Endothelial cell of umbilical vein (primary cell): Measurements from ENCODE around the gene GLRB. TPM values are rescaled to one million over a fixed set of nuclear protein-coding genes. Genes with fewer than 3 reads are reported as not detected.

Experiments
- BruUV-seq: library from RNA; stranded (reverse); fragments of 400-500 nt; replicated peaks from 2 replicates; lab custom pipeline; 2021; lab: Mats Ljungman, UMichigan
- CTCF ChIA-PET: fragments of 300-600, 350-600 bp; sonication (Branson Sonifier 250); formaldehyde crosslinking; loops from one replicate; lab custom pipeline; 2021; ENCODE audit warnings: antibody characterized with exemption, inconsistent platforms; lab: Charles Lee
- POLR2A ChIA-PET: fragments of 300-600, 350-600 bp; sonication (Branson Sonifier 250); formaldehyde crosslinking; loops from one replicate; lab custom pipeline; 2021; ENCODE audit warnings: antibody characterized with exemption, inconsistent platforms; lab: Charles Lee
- DNase-seq: peaks from one replicate; pipeline ENCODE4 v3.0.0-alpha.2; 2011; ENCODE audit warnings: low read depth, low spot score
- FAIRE-seq: peaks from 2 replicates; lab custom pipeline; 2011; peaks lifted over from hg19 to GRCh38; lab: Jason Lieb, UNC
- H2AFZ ChIP-seq: 2 replicates; pipeline ENCODE4 v1.6.0; 2012; ENCODE audit warnings: low read depth, low read length, control low read depth, inconsistent platforms
- H3K27ac ChIP-seq: 2 replicates; pipeline ENCODE4 v1.5.1; 2011; ENCODE audit warnings: low read depth, mild to moderate bottlenecking, control low read depth, low read length, moderate library complexity; ENCODE audit not compliant: insufficient read depth
- H3K27me3 ChIP-seq, 2 experiments: 2 replicates each; pipeline versions ENCODE4 v1.6.0 to v1.6.1; 2011; ENCODE audit warnings: low read length in 2 of 2, mixed read lengths in 1 of 2; ENCODE audit not compliant: control insufficient read depth in 2 of 2, insufficient read depth in 2 of 2
- H3K36me3 ChIP-seq, 2 experiments: 2 replicates in 1 of 2; 3 replicates in 1 of 2; pipeline ENCODE4 v1.5.1; 2011; ENCODE audit warnings: low read length in 2 of 2, mild to moderate bottlenecking in 1 of 2, moderate library complexity in 1 of 2; ENCODE audit not compliant: control insufficient read depth in 2 of 2, insufficient read depth in 2 of 2; ENCODE audit errors: extremely low read depth in 1 of 2
- H3K4me1 ChIP-seq: 3 replicates; pipeline ENCODE4 v1.5.1; 2011; ENCODE audit warnings: mild to moderate bottlenecking, low read length; ENCODE audit not compliant: control insufficient read depth, insufficient read depth; ENCODE audit errors: extremely low read depth
- H3K4me2 ChIP-seq: 2 replicates; pipeline ENCODE4 v1.6.1; 2011; ENCODE audit warnings: low read length, control low read depth, mixed read lengths; ENCODE audit not compliant: insufficient read depth
- H3K4me3 ChIP-seq, 3 experiments: fragments of 200-600 bp in 1 of 3; sonication (generic), shearing (Covaris generic) in 1 of 3; replicated peaks in 1 of 3; 2 replicates each; pipeline ENCODE4 v1.5.1; 2011 to 2016; ENCODE audit warnings: control low read depth in 3 of 3, low read length in 3 of 3, mild to moderate bottlenecking in 2 of 3, inconsistent platforms in 1 of 3, low read depth in 1 of 3, moderate library complexity in 1 of 3; ENCODE audit not compliant: insufficient read depth in 1 of 3
- H3K79me2 ChIP-seq: 2 replicates; pipeline ENCODE4 v1.6.0; 2012; ENCODE audit warnings: low read length, inconsistent platforms; ENCODE audit not compliant: control insufficient read depth, insufficient read depth
- H3K9ac ChIP-seq: replicated peaks from 2 replicates; pipeline ENCODE3; 2011; ENCODE audit warnings: low read length, control low read depth; ENCODE audit not compliant: insufficient read depth; ENCODE audit errors: extremely low read depth
- H3K9me1 ChIP-seq: replicated peaks from 3 replicates; pipeline ENCODE4 v1.6.0; 2011; ENCODE audit warnings: mild to moderate bottlenecking, low read length; ENCODE audit not compliant: control insufficient read depth, insufficient read depth; ENCODE audit errors: extremely low read depth
- H3K9me3 ChIP-seq: replicated peaks from 2 replicates; pipeline ENCODE4 v1.5.1; 2012; ENCODE audit warnings: low read length, inconsistent platforms; ENCODE audit not compliant: control insufficient read depth, insufficient read depth
- H4K20me1 ChIP-seq: replicated peaks from 2 replicates; pipeline ENCODE3; 2011; ENCODE audit warnings: mild to moderate bottlenecking, low read length; ENCODE audit not compliant: control insufficient read depth, insufficient read depth; ENCODE audit errors: extremely low read depth
- EZH2 ChIP-seq: IDR thresholded peaks from 2 replicates; pipeline ENCODE4 v1.6.1; 2012; ENCODE audit warnings: borderline replicate concordance, low read depth, mild to moderate bottlenecking, moderate library complexity, low read length, inconsistent platforms; ENCODE audit not compliant: severe bottlenecking
- FOS ChIP-seq: IDR thresholded peaks from 2 replicates; pipeline ENCODE4 v1.6.1; 2011; ENCODE audit warnings: mild to moderate bottlenecking, low read length, moderate library complexity, borderline replicate concordance; ENCODE audit not compliant: insufficient read depth
- GATA2 ChIP-seq: IDR thresholded peaks from 2 replicates; pipeline ENCODE4 v1.7.0; 2011; ENCODE audit warnings: low read depth, mild to moderate bottlenecking, moderate library complexity, mixed read lengths, low read length; ENCODE audit not compliant: insufficient read length, insufficient read depth
- JUN ChIP-seq: IDR thresholded peaks from 2 replicates; pipeline ENCODE4 v1.6.1; 2011; ENCODE audit warnings: borderline replicate concordance, low read depth; ENCODE audit not compliant: insufficient read length, insufficient read depth
- MAX ChIP-seq: IDR thresholded peaks from 2 replicates; pipeline ENCODE4 v1.6.1; 2011; ENCODE audit not compliant: insufficient read depth, insufficient read length
- MYC ChIP-seq: IDR thresholded peaks from one replicate; pipeline ENCODE4 v1.6.1; 2011; ENCODE audit warnings: mild to moderate bottlenecking, low read depth, low read length
- POLR2A ChIP-seq: IDR thresholded peaks from 2 replicates; pipeline ENCODE4 v1.6.1; 2012; ENCODE audit warnings: low read depth, mild to moderate bottlenecking, control low read depth, low read length
- POLR2AphosphoS5 ChIP-seq: IDR thresholded peaks from 2 replicates; pipeline ENCODE4 v1.6.1; 2012; ENCODE audit warnings: low read depth, mild to moderate bottlenecking, control low read depth, low read length, moderate library complexity; ENCODE audit not compliant: insufficient read depth
- dilution Hi-C: fragments of 300-500 bp; cut with MboI; formaldehyde crosslinking; loops from one replicate; pipeline ENCODE4 v1.15.0; 2019; ENCODE audit warnings: low sequenced_read_pairs; ENCODE audit not compliant: extremely low pct_ligation_motif_present
- intact Hi-C: fragments of 100-400 bp; cut with micrococcal nuclease; formaldehyde crosslinking; loops from one replicate; pipeline ENCODE4 v1.10.0; 2022
- polyA plus RNA-seq, 4 experiments: library from polyadenylated mRNA; depleted of rRNA in 3 of 4; stranded (reverse) in 3 of 4; unstranded in 1 of 4; fragments of >200 nt; gene quantifications; 2 replicates each; pipeline versions ENCODE4 v1.2.1 to v1.2.3, GENCODE V29; 2011 to 2012; ENCODE audit warnings: missing spikeins in 1 of 4
- total RNA-seq: library from RNA; stranded (reverse); gene quantifications from 2 replicates; pipeline ENCODE4 v1.2.3, GENCODE V29; 2021
- TF ChIP-seq, protein P1 (sequence below), 2 donors: IDR thresholded peaks; 1 replicate in 1 of 2; 2 replicates in 1 of 2; pipeline ENCODE4 v1.5.1; 2011; ENCODE audit warnings: low read length in 2 of 2, mild to moderate bottlenecking in 2 of 2, moderate library complexity in 2 of 2, control low read depth in 1 of 2, inconsistent platforms in 1 of 2, low read depth in 1 of 2; ENCODE audit not compliant: insufficient read depth in 1 of 2; ENCODE audit errors: extremely low read depth in 1 of 2

The GLRB gene
- total and polyA plus RNA-seq, 2 donors (not counting 3 experiments of a cell fraction or from before 2014, with no cell fraction given), result 3.8 to 5.7 TPM

DNA sequence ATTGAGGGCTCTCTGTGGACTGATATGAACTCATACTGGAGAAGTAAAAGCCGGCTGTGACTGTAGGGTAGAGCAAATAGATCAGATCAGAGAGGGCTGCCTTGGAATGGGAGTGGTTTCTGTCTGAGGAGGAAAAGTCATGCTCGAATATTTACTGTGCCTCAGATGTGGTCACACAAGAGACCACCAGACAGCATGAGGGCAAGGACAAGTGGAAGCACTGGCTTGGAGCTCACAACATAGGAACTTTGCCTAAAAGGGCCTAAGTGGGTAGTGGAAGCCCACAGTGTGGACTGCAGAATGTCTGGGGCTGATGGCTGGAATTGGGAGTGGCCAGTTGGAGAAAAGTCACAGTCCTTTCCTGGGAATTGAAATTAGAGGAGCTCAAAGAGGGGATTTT is 19.8 kb downstream of the GLRB start:
- Histone ChIP-seq H2AFZ (no peak overlapping the region), H3K27me3 (no peaks in the 10 kb centered on the region), H3K9me1 (no peaks in the 10 kb centered on the region), H3K4me2 (no peak overlapping the region), H3K9ac (no peak overlapping the region), H3K27ac (no peak overlapping the region), H4K20me1 (no peaks in the 10 kb centered on the region), H3K36me3 (no peaks in the 10 kb centered on the region), H3K4me3 (no peak overlapping the region), H3K9me3 (no peaks in the 10 kb centered on the region), H3K4me1 (no peaks in the 10 kb centered on the region), H3K79me2 (no peaks in the 10 kb centered on the region)
- TF ChIP-seq POLR2AphosphoS5, result no peak
- no peak for TF ChIP-seq GATA2
- no peak for TF ChIP-seq POLR2A
- no peak for TF ChIP-seq MAX
- TF ChIP-seq, protein P1, sequence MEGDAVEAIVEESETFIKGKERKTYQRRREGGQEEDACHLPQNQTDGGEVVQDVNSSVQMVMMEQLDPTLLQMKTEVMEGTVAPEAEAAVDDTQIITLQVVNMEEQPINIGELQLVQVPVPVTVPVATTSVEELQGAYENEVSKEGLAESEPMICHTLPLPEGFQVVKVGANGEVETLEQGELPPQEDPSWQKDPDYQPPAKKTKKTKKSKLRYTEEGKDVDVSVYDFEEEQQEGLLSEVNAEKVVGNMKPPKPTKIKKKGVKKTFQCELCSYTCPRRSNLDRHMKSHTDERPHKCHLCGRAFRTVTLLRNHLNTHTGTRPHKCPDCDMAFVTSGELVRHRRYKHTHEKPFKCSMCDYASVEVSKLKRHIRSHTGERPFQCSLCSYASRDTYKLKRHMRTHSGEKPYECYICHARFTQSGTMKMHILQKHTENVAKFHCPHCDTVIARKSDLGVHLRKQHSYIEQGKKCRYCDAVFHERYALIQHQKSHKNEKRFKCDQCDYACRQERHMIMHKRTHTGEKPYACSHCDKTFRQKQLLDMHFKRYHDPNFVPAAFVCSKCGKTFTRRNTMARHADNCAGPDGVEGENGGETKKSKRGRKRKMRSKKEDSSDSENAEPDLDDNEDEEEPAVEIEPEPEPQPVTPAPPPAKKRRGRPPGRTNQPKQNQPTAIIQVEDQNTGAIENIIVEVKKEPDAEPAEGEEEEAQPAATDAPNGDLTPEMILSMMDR (IDR thresholded peaks at IDR 0.05; ENCODE audit: extremely low read depth in 1 of 2, insufficient read depth in 1 of 2, low read depth in 1 of 2, low read length in 2 of 2), result no peak
- TF ChIP-seq MYC, result no peak
- TF ChIP-seq FOS, result no peak
- TF ChIP-seq EZH2, result no peak
- TF ChIP-seq JUN, result no peak
- dilution Hi-C loops (no loop called here), intact Hi-C loops (no loop called here)
- no TSS peak for BruUV-seq
- DNase-seq, result no peak
- FAIRE-seq, result no peak
- POLR2A ChIA-PET, result no interaction called here
- CTCF ChIA-PET, result interaction anchor here (0.7 to 1.0 kb wide), 2 partner anchors 12 to 620 kb away, joined by 3 read pairs; no protein-coding TSS in a partner anchor
